ENCODE measurements around the gene DOCK2. TPM values are rescaled to one million over a fixed set of nuclear protein-coding genes. Genes with fewer than 3 reads are reported as not detected.

DOCK2 gene
- total and polyA plus RNA-seq, 2 of the 8 experiments (the other 6 are each of a cell fraction or from before 2014, with no cell fraction given), result 3.9 to 5.7 TPM

- TF ChIP-seq NANOG (IDR thresholded peaks at IDR 0.05; ENCODE audit: insufficient read depth, low read depth, low read length, poor library complexity, severe bottlenecking) (no peak), GABPA (IDR thresholded peaks at IDR 0.05; ENCODE audit: borderline replicate concordance, insufficient read depth, low read length) (no peak), GTF2F1 (IDR thresholded peaks at IDR 0.05; ENCODE audit: borderline replicate concordance, low read depth, low read length) (no peak)
These were observed 281.2 kb downstream of the DOCK2 start (continued) for GRCh38 chr5:169918228-169918627.
